ENCODE data around the gene SMG7.
A peak's percentile ranks its signal among the peaks of the same experiment; 100 is the strongest.
"Not testable (repeated sequence)": the region's sequence is repeated elsewhere in the genome, so short reads cannot be mapped to it uniquely, and the experiment has no call there.

SMG7 gene, protein sequence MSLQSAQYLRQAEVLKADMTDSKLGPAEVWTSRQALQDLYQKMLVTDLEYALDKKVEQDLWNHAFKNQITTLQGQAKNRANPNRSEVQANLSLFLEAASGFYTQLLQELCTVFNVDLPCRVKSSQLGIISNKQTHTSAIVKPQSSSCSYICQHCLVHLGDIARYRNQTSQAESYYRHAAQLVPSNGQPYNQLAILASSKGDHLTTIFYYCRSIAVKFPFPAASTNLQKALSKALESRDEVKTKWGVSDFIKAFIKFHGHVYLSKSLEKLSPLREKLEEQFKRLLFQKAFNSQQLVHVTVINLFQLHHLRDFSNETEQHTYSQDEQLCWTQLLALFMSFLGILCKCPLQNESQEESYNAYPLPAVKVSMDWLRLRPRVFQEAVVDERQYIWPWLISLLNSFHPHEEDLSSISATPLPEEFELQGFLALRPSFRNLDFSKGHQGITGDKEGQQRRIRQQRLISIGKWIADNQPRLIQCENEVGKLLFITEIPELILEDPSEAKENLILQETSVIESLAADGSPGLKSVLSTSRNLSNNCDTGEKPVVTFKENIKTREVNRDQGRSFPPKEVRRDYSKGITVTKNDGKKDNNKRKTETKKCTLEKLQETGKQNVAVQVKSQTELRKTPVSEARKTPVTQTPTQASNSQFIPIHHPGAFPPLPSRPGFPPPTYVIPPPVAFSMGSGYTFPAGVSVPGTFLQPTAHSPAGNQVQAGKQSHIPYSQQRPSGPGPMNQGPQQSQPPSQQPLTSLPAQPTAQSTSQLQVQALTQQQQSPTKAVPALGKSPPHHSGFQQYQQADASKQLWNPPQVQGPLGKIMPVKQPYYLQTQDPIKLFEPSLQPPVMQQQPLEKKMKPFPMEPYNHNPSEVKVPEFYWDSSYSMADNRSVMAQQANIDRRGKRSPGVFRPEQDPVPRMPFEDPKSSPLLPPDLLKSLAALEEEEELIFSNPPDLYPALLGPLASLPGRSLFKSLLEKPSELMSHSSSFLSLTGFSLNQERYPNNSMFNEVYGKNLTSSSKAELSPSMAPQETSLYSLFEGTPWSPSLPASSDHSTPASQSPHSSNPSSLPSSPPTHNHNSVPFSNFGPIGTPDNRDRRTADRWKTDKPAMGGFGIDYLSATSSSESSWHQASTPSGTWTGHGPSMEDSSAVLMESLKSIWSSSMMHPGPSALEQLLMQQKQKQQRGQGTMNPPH

GRCh38 chr1:183472488-183473216 is at the start of gene SMG7:
Gene SMG7, plus strand, starts transcription at chr1:183472499. Its CDS starts 122 bp downstream, at chr1:183472621.
- peak; percentile 40 for DNase-seq (ENCODE audit: low spot score)

DNA sequence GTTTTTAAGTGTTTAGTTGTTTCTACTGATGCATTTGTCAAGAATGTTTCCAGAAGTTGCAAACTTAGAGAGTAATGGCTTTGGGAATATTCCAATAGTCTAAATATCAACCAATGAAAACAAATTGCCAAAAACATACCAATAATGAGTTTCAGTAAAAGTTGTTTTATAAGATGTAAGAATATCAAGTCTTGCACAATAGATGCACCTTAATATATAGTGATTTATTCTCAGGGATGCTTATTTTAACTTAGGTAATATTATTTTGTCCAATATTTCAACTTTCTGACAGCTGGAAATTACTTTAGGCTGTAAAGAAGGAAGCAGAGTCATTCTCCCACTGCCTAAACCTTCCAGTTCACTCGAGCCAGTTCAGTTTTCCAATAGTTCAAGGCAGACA is 48.8 kb upstream of the SMG7 start:
- DNase-seq (ENCODE audit: low spot score): no peak

- no peak for DNase-seq (ENCODE audit: low spot score)
These were observed 47.6 kb upstream of the SMG7 start for GRCh38 chr1:183424691-183425090.

DNA sequence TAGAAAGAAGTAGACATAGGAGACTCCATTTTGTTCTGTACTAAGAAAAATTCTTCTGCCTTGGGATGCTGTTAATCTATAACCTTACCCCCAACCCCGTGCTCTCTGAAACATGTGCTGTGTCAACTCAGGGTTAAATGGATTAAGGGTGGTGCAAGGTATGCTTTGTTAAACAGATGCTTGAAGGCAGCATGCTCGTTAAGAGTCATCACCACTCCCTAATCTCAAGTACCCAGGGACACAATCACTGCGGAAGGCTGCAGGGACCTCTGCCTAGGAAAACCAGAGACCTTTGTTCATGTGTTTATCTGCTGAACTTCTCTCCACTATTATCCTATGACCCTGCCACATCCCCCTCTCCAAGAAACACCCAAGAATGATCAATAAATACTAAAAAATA is 44.7 kb upstream of the SMG7 start:
- not testable (repeated sequence) for DNase-seq (ENCODE audit: low spot score)

DNA sequence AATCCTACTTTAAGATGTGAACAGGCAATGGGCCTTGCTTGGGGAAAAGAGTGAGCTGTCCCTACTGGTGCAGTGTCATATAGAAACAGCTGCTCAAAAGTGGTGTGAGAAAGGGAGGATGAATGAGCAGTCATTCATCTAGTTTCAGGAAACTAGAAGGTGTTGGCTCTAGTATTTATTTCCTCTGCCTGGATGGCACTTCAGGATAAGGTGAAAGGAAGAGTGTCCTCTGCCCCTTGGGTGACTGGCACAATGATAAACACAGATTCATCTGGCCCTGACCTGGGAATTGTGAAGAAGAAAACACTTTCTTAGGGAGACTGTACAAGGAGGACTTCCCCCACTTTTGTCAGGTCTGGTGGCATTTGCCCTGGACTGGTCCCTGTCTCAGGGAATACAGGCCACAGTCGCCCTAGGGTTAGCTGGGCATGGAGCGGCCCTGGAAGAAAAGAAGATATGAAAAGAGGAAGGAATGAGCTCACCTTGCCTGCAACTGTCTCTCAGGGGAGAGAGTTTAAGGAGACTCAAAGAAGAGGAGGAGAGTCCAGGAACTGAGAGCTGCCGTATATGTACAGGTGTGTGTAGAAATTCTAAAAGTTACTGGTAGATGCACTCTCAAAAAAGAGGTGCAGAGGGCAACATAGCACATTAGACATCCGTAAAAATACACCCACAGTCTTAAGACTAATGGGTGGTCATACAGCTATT is 40.3 kb upstream of the SMG7 start:
- DNase-seq (ENCODE audit: low spot score): no peak

DNA sequence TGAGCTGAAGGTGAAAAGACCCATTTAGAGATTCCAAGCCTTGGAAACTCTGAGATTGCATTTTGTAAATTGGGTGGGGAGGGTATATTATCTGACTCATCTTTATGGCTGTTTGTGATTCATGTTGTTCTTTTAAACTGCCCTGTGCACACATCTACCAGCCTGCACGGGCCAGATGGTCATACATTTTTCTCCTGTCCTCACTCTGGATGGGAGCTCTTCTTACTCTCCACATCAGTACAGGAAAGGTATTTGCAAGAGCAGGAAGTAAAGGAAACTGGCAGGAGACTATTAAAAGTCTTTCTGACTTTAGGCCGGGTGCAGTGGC is 39.8 kb upstream of the SMG7 start:
- peak; percentile 62 for DNase-seq (ENCODE audit: low spot score)

GRCh38 chr1:183433703-183434102 is 38.6 kb upstream of the SMG7 start:
- DNase-seq (ENCODE audit: low spot score): no peak

DNA sequence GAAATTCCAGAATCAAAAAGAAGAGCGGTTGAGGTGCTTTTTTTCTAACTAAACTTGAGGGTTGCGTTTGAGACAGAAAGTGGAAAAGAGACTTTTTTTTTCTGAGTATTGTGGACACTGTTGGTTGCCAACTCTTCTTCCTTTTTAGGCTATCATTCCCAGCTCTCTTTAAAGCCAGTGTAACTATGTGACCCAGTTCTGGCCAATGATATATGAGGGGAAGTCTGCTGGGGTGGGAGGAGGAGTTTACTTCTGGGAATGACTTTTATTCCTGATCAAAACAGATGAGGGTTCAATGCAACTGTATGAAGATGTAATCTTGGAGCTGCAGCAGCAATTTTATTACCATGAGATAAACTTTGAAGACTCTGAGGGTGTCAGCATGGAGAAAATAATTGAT is 36.8 kb upstream of the SMG7 start:
- no peak for DNase-seq (ENCODE audit: low spot score)

DNA sequence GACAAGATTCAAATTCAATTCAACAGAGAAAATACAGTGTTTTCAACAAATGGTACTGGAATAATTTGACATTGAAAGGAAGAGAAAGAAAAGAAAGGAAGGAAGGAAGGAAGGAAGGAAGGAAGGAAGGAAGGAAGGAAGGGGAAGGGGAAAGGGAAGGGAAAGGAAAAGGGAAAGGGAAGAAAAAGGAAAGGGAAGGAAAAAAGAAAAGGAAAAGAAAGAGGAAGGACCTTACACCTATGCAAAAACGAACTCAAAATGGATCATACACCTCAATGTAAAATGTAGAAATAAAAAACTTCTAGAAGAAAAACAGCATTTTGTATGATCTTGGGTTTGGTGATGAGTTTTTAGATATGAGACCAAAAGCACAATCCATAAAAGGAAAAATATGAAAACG is 34.2 kb upstream of the SMG7 start:
- DNase-seq (ENCODE audit: low spot score): no peak

DNA sequence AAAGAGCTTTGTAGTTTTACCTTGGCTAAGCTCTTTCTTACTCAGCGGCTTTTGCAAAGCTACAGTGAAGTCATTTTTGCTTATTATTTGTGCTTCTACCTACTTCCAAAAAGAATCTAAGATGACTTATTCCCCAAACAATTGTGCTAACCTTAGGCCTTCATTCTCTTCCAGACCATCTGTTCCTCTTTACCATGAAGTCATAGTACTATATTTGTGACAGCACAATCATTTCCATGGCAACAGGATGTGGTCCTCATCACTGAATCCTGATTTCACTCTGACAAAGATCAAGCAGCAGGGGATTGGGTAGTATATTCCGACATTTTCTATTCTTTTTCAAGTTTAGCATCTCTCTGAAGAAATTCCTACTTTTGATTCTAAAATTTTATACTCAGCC is 29.3 kb upstream of the SMG7 start:
- DNase-seq (ENCODE audit: low spot score): no peak

DNA sequence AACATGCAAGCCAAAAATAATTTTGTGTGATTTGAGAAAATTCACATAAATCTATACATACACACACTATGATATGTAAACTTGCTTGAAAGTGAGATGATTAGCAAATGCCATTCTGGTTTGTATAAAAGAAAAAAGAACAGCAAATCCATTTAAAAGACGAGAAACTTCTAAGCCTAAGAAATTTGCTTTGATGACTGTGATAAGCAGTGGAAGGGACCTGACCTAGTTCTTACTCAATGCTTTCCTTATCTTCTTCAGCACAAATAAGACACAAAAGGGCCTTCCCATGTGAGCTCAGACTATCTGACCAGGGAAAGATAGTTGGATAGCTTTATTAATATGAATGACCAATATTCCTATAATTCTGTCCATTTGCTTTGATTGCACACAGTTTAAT is 28.8 kb upstream of the SMG7 start:
- no peak for DNase-seq (ENCODE audit: low spot score)

DNA sequence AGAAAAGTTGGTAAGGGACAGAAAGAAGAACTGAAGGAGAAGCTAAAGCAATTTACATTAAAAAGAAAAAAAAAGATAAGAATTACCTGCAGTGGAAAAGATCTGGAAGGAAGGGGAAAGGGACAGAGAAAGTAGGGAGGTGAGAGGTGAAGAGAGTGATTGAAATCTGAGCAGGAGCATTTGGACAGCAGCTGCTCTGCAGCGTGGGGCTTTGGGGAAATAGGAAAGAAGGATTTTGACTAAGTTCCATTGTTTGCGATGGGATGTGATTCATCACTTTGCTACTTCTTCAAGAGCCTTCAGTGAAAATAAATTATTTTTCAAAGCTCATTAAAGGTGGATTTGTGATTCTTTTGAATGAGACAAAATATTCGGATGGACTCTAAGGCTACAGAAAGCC is 28.1 kb upstream of the SMG7 start:
- DNase-seq (ENCODE audit: low spot score): no peak

GRCh38 chr1:183449223-183449770 is 23.0 kb upstream of the SMG7 start:
- no peak for DNase-seq (ENCODE audit: low spot score)

- DNase-seq (ENCODE audit: low spot score): no peak
These were observed 22.2 kb upstream of the SMG7 start for GRCh38 chr1:183450093-183450492.

DNA sequence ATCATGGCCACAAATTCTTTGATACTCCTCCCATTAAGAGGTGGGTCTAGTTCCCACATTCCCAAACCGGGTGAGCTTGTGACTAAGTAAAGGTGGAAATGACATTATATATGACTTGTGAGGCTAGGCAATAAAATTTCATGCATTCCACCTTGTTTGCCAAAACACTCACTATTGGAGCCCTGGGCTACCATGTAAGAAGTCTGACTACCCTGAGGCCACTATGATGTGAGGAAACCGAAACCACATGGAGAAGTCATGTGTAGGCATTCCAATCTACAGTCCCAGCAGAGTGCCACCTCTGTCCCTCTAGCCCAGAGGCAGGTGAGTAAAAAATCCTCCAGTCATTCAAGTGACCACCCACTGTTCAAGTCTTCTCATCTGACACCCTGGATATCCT is 17.9 kb upstream of the SMG7 start:
- DNase-seq (ENCODE audit: low spot score): peak; percentile 78

- DNase-seq (ENCODE audit: low spot score): no peak
These were observed 15.5 kb upstream of the SMG7 start for GRCh38 chr1:183456826-183457225.

- no peak for DNase-seq (ENCODE audit: low spot score)
These were observed 14.8 kb upstream of the SMG7 start for GRCh38 chr1:183457449-183457848.

DNA sequence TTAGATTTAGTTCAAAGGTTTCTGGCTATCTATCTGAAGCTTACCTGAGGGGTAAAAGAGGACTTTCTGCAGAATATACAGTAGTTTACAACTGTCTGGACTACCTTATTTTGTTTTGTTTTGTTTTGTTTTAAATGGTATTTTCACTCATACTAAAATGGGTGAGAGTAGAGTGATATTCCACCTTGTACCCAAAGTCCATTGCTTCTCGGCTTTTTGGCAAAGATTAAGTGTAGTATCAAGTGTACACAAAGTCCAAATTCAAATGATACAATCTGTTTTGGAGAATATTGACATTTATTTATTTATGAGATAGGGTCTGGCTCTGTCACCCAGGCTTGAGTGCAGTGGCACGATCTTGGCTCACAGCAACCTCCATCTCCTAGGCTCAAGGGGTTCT is 11.7 kb upstream of the SMG7 start:
- no peak for DNase-seq (ENCODE audit: low spot score)

DNA sequence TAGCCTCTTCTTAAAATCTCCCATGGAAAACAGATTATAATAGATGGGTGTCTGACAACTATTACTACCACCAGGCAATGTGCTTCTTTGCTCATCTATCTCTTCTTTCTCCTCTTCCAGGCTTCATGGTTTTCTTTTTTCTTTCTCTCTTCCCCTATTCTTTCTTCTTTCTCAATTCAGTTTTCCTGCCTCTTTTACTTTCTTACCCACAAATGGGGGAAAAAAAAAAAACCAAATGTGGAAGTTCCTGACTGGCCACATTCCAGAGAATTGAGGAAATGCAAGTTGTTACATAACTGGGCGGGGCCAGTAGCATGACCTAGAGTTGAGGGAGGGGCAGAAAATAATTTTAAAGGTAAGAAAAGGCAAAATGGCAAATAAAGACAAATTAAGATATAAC is 10.9 kb upstream of the SMG7 start:
- peak; percentile 43 for DNase-seq (ENCODE audit: low spot score)

GRCh38 chr1:183463566-183463965 is 8.7 kb upstream of the SMG7 start:
- no peak for DNase-seq (ENCODE audit: low spot score)

DNA sequence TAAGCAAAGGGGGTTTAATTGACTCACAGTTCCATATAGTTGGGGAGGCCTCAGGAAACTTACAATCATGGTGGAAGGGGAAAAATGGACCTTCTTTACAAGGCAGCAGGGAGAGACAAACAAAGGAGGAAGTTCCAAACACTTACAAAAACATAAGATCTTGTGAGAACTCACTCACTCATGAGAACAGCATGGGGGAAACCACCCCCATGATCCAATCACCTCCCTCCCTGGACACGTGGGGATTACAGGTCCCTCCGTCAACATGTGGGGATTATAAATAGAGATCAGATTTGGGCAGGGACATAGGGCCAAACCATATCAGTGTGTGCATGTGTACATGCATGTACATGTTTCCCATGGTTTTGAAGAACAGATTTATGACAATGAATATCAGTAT is 5.5 kb upstream of the SMG7 start:
- no peak for DNase-seq (ENCODE audit: low spot score)

All from kidney tubule cell (primary cell).